GM12875 (cell line): ENCODE measurements around the gene SYNGR1.

ENCODE experiments used
- H3K4me3 ChIP-seq: one replicate; pipeline ENCODE4 v1.5.1; 2011; ENCODE audit warnings: low read depth, low read length, control low read depth
- CTCF ChIP-seq: IDR thresholded peaks from 2 replicates; pipeline ENCODE4 v1.5.1; 2011; ENCODE audit warnings: low read depth, mild to moderate bottlenecking, control low read depth, inconsistent platforms, low read length, moderate library complexity, borderline replicate concordance; ENCODE audit not compliant: insufficient read depth

SYNGR1 gene

GRCh38 chr22:39429186-39429585, 79.4 kb downstream of the SYNGR1 start:
- H3K4me3 ChIP-seq, result no peak overlapping the region
- no peak for TF ChIP-seq CTCF

GRCh38 chr22:39429916-39430575, 80.3 kb downstream of the SYNGR1 start:
- H3K4me3 ChIP-seq, result no peak overlapping the region
- TF ChIP-seq CTCF, result no peak

- no peak for TF ChIP-seq CTCF
- no peak overlapping the region for H3K4me3 ChIP-seq
Observed at GRCh38 chr22:39430576-39431150, 80.9 kb downstream of the SYNGR1 start.

GRCh38 chr22:39431216-39431801, 81.5 kb downstream of the SYNGR1 start:
- H3K4me3 ChIP-seq, result no peak overlapping the region

GRCh38 chr22:39431821-39432251, 82.0 kb downstream of the SYNGR1 start:
- TF ChIP-seq CTCF, result no peak
- H3K4me3 ChIP-seq, result no peak overlapping the region

More at GRCh38 chr22:39431216-39431801, 81.5 kb downstream of the SYNGR1 start:
- no peak for TF ChIP-seq CTCF

- TF ChIP-seq CTCF, result no peak
- no peak overlapping the region for H3K4me3 ChIP-seq
Observed at GRCh38 chr22:39432361-39432811, 82.6 kb downstream of the SYNGR1 start.
